IPS-NIHi7 (cell line): ENCODE results near the gene SERPINA5.
"Not testable (repeated sequence)": the region's sequence is repeated elsewhere in the genome, so short reads cannot be mapped to it uniquely, and the experiment has no call there.

Experiments used
- DNase-seq: peaks from one replicate; pipeline ENCODE4 v3.0.0; 2012; ENCODE audit warnings: mixed read lengths; ENCODE audit errors: extremely low spot score

Gene SERPINA5

GRCh38 chr14:94622653-94623421, 41.6 kb downstream of the SERPINA5 start:
- no peak for DNase-seq

- no peak for DNase-seq
Measured at GRCh38 chr14:94623422-94623809, 42.2 kb downstream of the SERPINA5 start.

GRCh38 chr14:94623856-94624499, 42.8 kb downstream of the SERPINA5 start:
- DNase-seq: no peak

GRCh38 chr14:94624537-94625352, 43.5 kb downstream of the SERPINA5 start:
- DNase-seq: no peak

GRCh38 chr14:94625353-94625635, 44.1 kb downstream of the SERPINA5 start:
- no peak for DNase-seq

GRCh38 chr14:94628578-94628977, 47.4 kb downstream of the SERPINA5 start:
- no peak for DNase-seq

- DNase-seq: no peak
Measured at GRCh38 chr14:94630396-94630795, 49.2 kb downstream of the SERPINA5 start.

- no peak for DNase-seq
Measured at GRCh38 chr14:94631050-94631449, 49.8 kb downstream of the SERPINA5 start.

GRCh38 chr14:94631536-94632304, 50.5 kb downstream of the SERPINA5 start:
- DNase-seq: no peak

- DNase-seq: no peak
Measured at GRCh38 chr14:94632305-94632590, 51.0 kb downstream of the SERPINA5 start.

- DNase-seq: no peak
Measured at GRCh38 chr14:94633121-94633520, 51.9 kb downstream of the SERPINA5 start.

- DNase-seq: no peak
Measured at GRCh38 chr14:94635154-94635553, 53.9 kb downstream of the SERPINA5 start.

GRCh38 chr14:94636744-94637412, 55.7 kb downstream of the SERPINA5 start:
- peak; percentile 41 for DNase-seq

- not testable (repeated sequence) for DNase-seq
Measured at GRCh38 chr14:94637814-94638213, 56.6 kb downstream of the SERPINA5 start.

- DNase-seq: no peak
Measured at GRCh38 chr14:94638339-94638738, 57.1 kb downstream of the SERPINA5 start.

GRCh38 chr14:94638961-94639817, 58.0 kb downstream of the SERPINA5 start:
- DNase-seq: no peak

- DNase-seq: peak; percentile 55
Measured at GRCh38 chr14:94640721-94641631, 59.8 kb downstream of the SERPINA5 start.

- no peak for DNase-seq
Measured at GRCh38 chr14:94641632-94641955, 60.4 kb downstream of the SERPINA5 start.
